Mesendoderm (in vitro differentiated cells): Measurements from ENCODE around the gene C19orf73. TPM values are rescaled to one million over a fixed set of nuclear protein-coding genes. Genes with fewer than 3 reads are reported as not detected.

ENCODE experiments used
- small RNA-seq: library from polyadenylated mRNA; stranded (forward); fragments of <200 nt; extraction: miRNeasy Mini kit (QIAGEN cat#:217004); gene quantifications from one replicate; pipeline ENCODE3, GENCODE V24; 2013; ENCODE audit not compliant: insufficient read depth

Gene C19orf73

Small RNA genes within 50 kb of the gene (small RNA-seq; reads per million reads assigned to genes)
- gene RN7SL708P, result not detected
